Cardiac muscle cell (in vitro differentiated cells and primary cell): ENCODE results near the gene CBLN4. TPM values are rescaled to one million over a fixed set of nuclear protein-coding genes. Genes with fewer than 3 reads are reported as not detected.

Source experiments
- DNase-seq, 2 donors: peaks; one replicate each; pipeline versions ENCODE4 v3.0.0 to v3.0.0-alpha.2; 2010 to 2017; ENCODE audit warnings: low read depth in 1 of 2, low spot score in 1 of 2
- H3K27ac ChIP-seq: fragments of 200-600 bp; sonication (generic); 2 replicates; pipeline ENCODE4 v1.5.1; 2016
- H3K27me3 ChIP-seq: fragments of 200-600 bp; sonication (generic); 2 replicates; pipeline ENCODE4 v1.6.0; 2016; ENCODE audit warnings: control low read depth
- H3K36me3 ChIP-seq: fragments of 200-600 bp; sonication (generic); 2 replicates; pipeline ENCODE4 v1.5.1; 2016; ENCODE audit warnings: control low read depth
- H3K4me1 ChIP-seq: fragments of 200-600 bp; sonication (generic); 2 replicates; pipeline ENCODE4 v1.8.1; 2017; ENCODE audit warnings: low read depth, mild to moderate bottlenecking, mixed run types
- H3K4me3 ChIP-seq: fragments of 200-600 bp; sonication (generic); 2 replicates; pipeline ENCODE4 v1.5.1; 2016; ENCODE audit warnings: mild to moderate bottlenecking
- H3K9me3 ChIP-seq: fragments of 200-600 bp; sonication (generic); 2 replicates; pipeline ENCODE4 v1.5.1; 2017; ENCODE audit warnings: low read depth, mild to moderate bottlenecking, control low read depth
- polyA plus RNA-seq: library from polyadenylated mRNA; unstranded; fragments of >200 nt; fragmentation: Nextera tagmentation; extraction: Ambion mirVana; gene quantifications from 2 replicates; pipeline ENCODE4 v1.2.1, GENCODE V29; 2016
- total RNA-seq: library from RNA; depleted of rRNA; stranded (reverse); fragments of >200 nt; gene quantifications from 2 replicates; pipeline ENCODE4 v1.2.3, GENCODE V29; 2016
- TF ChIP-seq, protein P1 (sequence below): IDR thresholded peaks from 2 replicates; pipeline ENCODE4 v1.5.1; 2012; ENCODE audit warnings: low read depth, mild to moderate bottlenecking, low read length

The CBLN4 gene
- total and polyA plus RNA-seq, 2 experiments from 2014 or later, result not detected

- Histone ChIP-seq H3K4me3 (no peak overlapping the region), H3K36me3 (no peaks in the 10 kb centered on the region), H3K27me3 (no peaks in the 10 kb centered on the region), H3K4me1 (no peaks in the 10 kb centered on the region), H3K9me3 (no peaks in the 10 kb centered on the region), H3K27ac (no peak overlapping the region)
- TF ChIP-seq, protein P1, sequence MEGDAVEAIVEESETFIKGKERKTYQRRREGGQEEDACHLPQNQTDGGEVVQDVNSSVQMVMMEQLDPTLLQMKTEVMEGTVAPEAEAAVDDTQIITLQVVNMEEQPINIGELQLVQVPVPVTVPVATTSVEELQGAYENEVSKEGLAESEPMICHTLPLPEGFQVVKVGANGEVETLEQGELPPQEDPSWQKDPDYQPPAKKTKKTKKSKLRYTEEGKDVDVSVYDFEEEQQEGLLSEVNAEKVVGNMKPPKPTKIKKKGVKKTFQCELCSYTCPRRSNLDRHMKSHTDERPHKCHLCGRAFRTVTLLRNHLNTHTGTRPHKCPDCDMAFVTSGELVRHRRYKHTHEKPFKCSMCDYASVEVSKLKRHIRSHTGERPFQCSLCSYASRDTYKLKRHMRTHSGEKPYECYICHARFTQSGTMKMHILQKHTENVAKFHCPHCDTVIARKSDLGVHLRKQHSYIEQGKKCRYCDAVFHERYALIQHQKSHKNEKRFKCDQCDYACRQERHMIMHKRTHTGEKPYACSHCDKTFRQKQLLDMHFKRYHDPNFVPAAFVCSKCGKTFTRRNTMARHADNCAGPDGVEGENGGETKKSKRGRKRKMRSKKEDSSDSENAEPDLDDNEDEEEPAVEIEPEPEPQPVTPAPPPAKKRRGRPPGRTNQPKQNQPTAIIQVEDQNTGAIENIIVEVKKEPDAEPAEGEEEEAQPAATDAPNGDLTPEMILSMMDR, result no peak
- no peak for DNase-seq
Measured at GRCh38 chr20:56014998-56015397, 9.7 kb upstream of the CBLN4 start.

DNA sequence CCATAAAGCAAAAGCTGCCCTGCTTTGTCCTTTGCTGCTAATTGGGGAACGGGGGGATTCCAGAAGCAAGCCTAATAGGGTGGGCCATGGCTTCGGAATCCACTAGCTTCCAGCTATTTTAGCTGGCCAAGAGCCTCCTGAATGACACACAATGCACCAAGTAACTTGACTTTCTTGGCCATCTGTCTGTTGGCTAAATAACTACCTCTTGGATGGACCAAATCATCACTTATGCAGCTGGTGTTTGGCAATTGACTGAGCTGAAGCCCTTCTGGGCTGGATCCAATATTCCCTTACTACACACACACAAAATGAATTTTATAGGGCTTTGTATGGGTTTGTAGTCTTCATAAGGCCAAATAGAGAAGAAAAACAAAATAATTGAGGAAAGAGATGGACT is 8.8 kb upstream of the CBLN4 start:
- Histone ChIP-seq H3K4me1 (no peaks in the 10 kb centered on the region), H3K36me3 (no peaks in the 10 kb centered on the region), H3K4me3 (no peak overlapping the region), H3K27ac (no peak overlapping the region), H3K27me3 (no peaks in the 10 kb centered on the region), H3K9me3 (no peaks in the 10 kb centered on the region)
- TF ChIP-seq, protein P1, result no peak
- DNase-seq, result no peak

- Histone ChIP-seq H3K27me3 (peaks cover 21% of the 10 kb centered on the region), H3K36me3 (no peaks in the 10 kb centered on the region), H3K4me1 (no peaks in the 10 kb centered on the region), H3K27ac (no peak overlapping the region), H3K4me3 (no peak overlapping the region), H3K9me3 (no peaks in the 10 kb centered on the region)
- DNase-seq, result no peak
- TF ChIP-seq, protein P1, result no peak
Measured at GRCh38 chr20:56004611-56005388, 519 bp downstream of the CBLN4 start.

- no peak for DNase-seq
Measured at GRCh38 chr20:56004007-56004406, 1.3 kb downstream of the CBLN4 start.

DNA sequence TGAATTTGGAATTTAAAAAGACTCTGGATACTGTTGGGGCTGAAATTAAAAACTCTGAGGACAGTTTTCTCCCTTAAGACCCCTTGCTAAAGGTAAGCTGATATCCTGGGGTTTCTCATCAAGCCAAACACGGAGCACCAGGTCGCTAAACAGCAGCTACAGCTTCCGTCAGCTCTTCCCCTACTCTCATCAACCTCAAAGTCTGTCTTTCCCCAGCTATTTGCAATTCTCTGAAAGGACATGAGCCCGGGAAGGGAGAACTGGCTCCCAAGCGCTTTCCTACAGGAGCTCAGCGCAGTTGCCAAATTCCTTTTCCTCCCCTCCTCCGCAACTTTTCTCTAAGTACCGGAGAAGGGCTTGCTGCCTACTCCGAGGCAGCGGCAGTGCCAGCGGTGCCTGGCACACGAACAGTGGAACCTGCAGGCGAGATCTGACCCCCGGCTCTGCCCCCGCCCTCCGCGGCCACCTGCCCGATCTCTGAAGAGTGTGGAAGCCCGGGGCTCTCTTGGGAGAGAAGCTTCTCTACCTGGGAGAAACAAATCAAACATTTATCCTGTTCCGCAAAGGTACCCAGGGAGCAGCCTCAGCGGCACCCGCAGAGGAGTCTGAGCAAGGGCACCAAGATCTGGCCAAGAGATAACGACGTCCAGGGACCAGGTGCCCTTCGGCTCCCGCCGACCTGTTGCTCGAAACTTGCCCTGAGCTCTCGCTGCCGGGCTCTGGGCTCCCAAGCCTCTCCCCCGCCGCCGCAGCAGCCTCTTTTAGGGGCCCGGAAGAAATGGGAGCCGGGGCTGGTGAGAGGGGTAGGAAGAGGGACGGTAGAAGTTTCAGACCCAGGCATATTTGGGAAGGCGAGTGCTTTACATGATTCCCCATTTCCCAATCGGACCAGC is 2.2 kb downstream of the CBLN4 start:
- peaks cover 21% of the 10 kb centered on the region for H3K27me3 ChIP-seq
- no peaks in the 10 kb centered on the region for H3K9me3 ChIP-seq
- no peaks in the 10 kb centered on the region for H3K4me1 ChIP-seq
- DNase-seq, result no peak
- TF ChIP-seq, protein P1, result no peak
- no peak overlapping the region for H3K4me3 ChIP-seq
- no peaks in the 10 kb centered on the region for H3K36me3 ChIP-seq
- no peak overlapping the region for H3K27ac ChIP-seq

More at GRCh38 chr20:56004007-56004406, 1.3 kb downstream of the CBLN4 start:
- H3K4me3 ChIP-seq, result no peak overlapping the region
- H3K36me3 ChIP-seq, result no peaks in the 10 kb centered on the region
- H3K27me3 ChIP-seq, result peaks cover 21% of the 10 kb centered on the region
- H3K27ac ChIP-seq, result no peak overlapping the region
- TF ChIP-seq, protein P1, result no peak
- no peaks in the 10 kb centered on the region for H3K9me3 ChIP-seq
- H3K4me1 ChIP-seq, result no peaks in the 10 kb centered on the region
